Measurements from ENCODE around the gene ELL3.
A peak's percentile ranks its signal among the peaks of the same experiment; 100 is the strongest.

Gene ELL3

GRCh38 chr15:43775411-43775965 is 1.3 kb downstream of the ELL3 start:
- TF ChIP-seq CTCF (IDR thresholded peaks at IDR 0.05) = peak; percentile 82

GRCh38 chr15:43774062-43774461 is 2.7 kb downstream of the ELL3 start:
- TF ChIP-seq CTCF (IDR thresholded peaks at IDR 0.05) = no peak

GRCh38 chr15:43772624-43773023 is 4.1 kb downstream of the ELL3 start:
- TF ChIP-seq CTCF (IDR thresholded peaks at IDR 0.05) = no peak

GRCh38 chr15:43771816-43772215 is 5.0 kb downstream of the ELL3 start:
- no peak for TF ChIP-seq CTCF (IDR thresholded peaks at IDR 0.05)

GRCh38 chr15:43769584-43770228 is 7.1 kb downstream of the ELL3 start:
- peak; percentile 93 for TF ChIP-seq CTCF (IDR thresholded peaks at IDR 0.05)

- no peak for TF ChIP-seq CTCF (IDR thresholded peaks at IDR 0.05)
Observed at GRCh38 chr15:43763819-43764446, 12.8 kb downstream of the ELL3 start.

GRCh38 chr15:43762824-43763223 is 13.9 kb downstream of the ELL3 start:
- no peak for TF ChIP-seq CTCF (IDR thresholded peaks at IDR 0.05)
